ENCODE data around the gene SPPL2B.

The SPPL2B gene

GRCh38 chr19:2354670-2355069, 26.2 kb downstream of the SPPL2B start:
- TF ChIP-seq SIN3A (IDR thresholded peaks at IDR 0.05; ENCODE audit: borderline replicate concordance, insufficient read depth, low read length) (no peak), FOXP2 (optimal IDR thresholded peaks at IDR 0.05; ENCODE audit: borderline replicate concordance, extremely low read depth, extremely low read length, insufficient read depth) (no peak), REST (IDR thresholded peaks at IDR 0.05; ENCODE audit: insufficient read depth in 1 of 2, low read depth in 2 of 2, low read length in 2 of 2) (no peak), POLR2AphosphoS5 (IDR thresholded peaks at IDR 0.05; ENCODE audit: low read depth, low read length) (no peak), TAF1 (IDR thresholded peaks at IDR 0.05; ENCODE audit: borderline replicate concordance, insufficient read depth, low read length) (no peak)

DNA sequence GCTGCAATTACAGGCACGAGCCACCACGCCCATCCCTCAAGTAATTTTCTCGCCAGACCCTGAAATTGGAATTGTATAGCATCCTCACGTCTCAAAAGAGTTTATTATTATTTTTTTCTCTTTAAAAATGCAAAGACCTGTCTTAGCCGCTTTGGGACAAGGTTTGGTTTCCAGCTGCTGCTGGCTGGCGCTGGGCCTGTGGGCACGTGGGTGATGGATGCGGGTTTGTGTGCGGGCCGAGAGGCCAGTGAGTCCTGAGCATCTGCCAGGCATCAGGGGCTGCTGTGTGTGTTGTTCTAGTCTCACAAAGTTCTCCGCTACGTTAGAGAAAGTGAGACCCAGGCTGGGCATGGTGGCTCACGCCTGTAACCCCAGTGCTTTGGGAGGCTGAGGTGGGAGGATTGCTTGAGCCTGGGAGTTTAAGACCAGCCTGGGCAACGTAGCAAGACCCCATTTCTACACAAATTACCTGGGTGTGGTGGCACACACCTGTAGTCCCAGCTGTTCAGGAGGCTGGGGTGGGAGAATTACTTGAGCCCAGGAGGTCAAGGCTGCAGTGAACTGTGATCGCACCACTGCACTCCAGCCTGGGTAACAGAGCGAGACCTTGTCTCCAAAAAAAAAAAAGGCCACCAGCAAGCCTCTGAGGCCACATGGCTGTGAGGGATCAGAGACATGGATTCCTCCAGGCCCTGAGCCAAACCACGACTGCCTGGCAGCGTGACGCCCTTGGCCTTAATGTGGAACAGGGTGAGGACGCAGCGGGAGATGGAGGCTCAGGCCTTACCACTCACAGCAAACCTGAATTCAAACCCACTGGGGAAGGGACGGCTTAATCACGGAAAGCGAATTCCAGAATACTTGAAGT, 26.9 kb downstream of the SPPL2B start:
- TF ChIP-seq TAF1 (IDR thresholded peaks at IDR 0.05; ENCODE audit: borderline replicate concordance, insufficient read depth, low read length) (no peak), POLR2AphosphoS5 (IDR thresholded peaks at IDR 0.05; ENCODE audit: low read depth, low read length) (no peak), SIN3A (IDR thresholded peaks at IDR 0.05; ENCODE audit: borderline replicate concordance, insufficient read depth, low read length) (no peak), REST (IDR thresholded peaks at IDR 0.05; ENCODE audit: insufficient read depth in 1 of 2, low read depth in 2 of 2, low read length in 2 of 2) (no peak), FOXP2 (optimal IDR thresholded peaks at IDR 0.05; ENCODE audit: borderline replicate concordance, extremely low read depth, extremely low read length, insufficient read depth) (no peak)

- TF ChIP-seq REST (IDR thresholded peaks at IDR 0.05; ENCODE audit: insufficient read depth in 1 of 2, low read depth in 2 of 2, low read length in 2 of 2), result no peak
- TF ChIP-seq FOXP2 (optimal IDR thresholded peaks at IDR 0.05; ENCODE audit: borderline replicate concordance, extremely low read depth, extremely low read length, insufficient read depth), result no peak
- no peak for TF ChIP-seq POLR2AphosphoS5 (IDR thresholded peaks at IDR 0.05; ENCODE audit: low read depth, low read length)
- TF ChIP-seq SIN3A (IDR thresholded peaks at IDR 0.05; ENCODE audit: borderline replicate concordance, insufficient read depth, low read length), result no peak
- TF ChIP-seq TAF1 (IDR thresholded peaks at IDR 0.05; ENCODE audit: borderline replicate concordance, insufficient read depth, low read length), result no peak
These were observed 27.7 kb downstream of the SPPL2B start for GRCh38 chr19:2356036-2356646.

DNA sequence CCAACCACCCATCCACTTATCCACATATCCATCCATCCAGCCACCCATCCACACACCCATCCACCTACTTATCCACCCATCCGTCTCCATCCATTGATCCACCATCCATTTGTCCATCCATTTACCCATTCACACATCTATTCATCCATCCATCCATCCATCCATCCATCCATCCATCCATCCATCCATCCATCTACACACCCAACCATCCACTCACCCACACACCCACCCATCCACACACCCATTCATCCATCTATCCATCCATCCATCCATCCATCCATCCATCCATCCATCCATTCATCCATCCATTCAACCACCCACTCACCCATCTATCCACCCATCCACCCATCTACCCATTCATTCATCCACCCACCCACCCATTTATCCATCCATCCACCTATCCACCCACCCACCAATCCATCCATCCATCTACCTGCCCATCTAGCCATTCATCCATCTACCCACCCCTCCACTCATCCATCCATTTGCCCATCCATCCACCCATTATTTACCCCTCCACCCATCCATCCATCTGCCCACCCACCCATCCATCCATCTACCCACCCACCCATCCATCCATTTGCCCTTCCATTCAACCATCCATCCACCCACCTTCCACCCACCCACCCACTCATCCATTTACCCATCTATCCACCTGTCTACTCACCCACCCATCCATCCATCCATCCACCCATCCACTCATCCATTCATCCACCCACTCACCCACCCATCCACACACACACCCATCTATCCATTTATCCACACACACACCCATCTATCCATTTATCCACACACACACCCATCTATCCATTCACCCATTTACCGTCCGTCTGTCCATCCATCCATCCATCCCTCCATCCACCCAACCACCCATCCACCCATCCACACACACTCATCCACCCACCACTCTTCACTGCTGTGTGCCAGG, 29.1 kb downstream of the SPPL2B start:
- TF ChIP-seq POLR2AphosphoS5 (IDR thresholded peaks at IDR 0.05; ENCODE audit: low read depth, low read length) (no peak), FOXP2 (optimal IDR thresholded peaks at IDR 0.05; ENCODE audit: borderline replicate concordance, extremely low read depth, extremely low read length, insufficient read depth) (no peak), TAF1 (IDR thresholded peaks at IDR 0.05; ENCODE audit: borderline replicate concordance, insufficient read depth, low read length) (no peak), SIN3A (IDR thresholded peaks at IDR 0.05; ENCODE audit: borderline replicate concordance, insufficient read depth, low read length) (no peak), REST (IDR thresholded peaks at IDR 0.05; ENCODE audit: insufficient read depth in 1 of 2, low read depth in 2 of 2, low read length in 2 of 2) (no peak)

Data from PFSK-1 (cell line).